ENCODE data around the gene AKR7A2.

AKR7A2 gene

GRCh38 chr1:19345391-19345790, 33.4 kb upstream of the AKR7A2 start:
- ChIA-PET POLR2A (no interaction called here), CTCF (interaction anchor here (1.0 to 13.5 kb wide), 8 partner anchors 7 to 316 kb away, joined by 3 to 178 read pairs (median 6); no protein-coding TSS in a partner anchor)
- no peak for TF ChIP-seq CTCF (IDR thresholded peaks at IDR 0.05; ENCODE audit: insufficient read depth, low read length, missing control alignments)
- no peak overlapping the region for H3K4me3 ChIP-seq (ENCODE audit: low read depth, low read length)
- no peak for DNase-seq (ENCODE audit: low read depth, low spot score)

GRCh38 chr1:19344831-19345230, 32.9 kb upstream of the AKR7A2 start:
- no peak for DNase-seq (ENCODE audit: low read depth, low spot score)
- ChIA-PET CTCF (interaction anchor here (0.7 to 13.5 kb wide), 17 partner anchors 8 to 316 kb away, joined by 3 to 178 read pairs (median 4); no protein-coding TSS in a partner anchor), POLR2A (no interaction called here)
- no peak for TF ChIP-seq CTCF (IDR thresholded peaks at IDR 0.05; ENCODE audit: insufficient read depth, low read length, missing control alignments)
- no peak overlapping the region for H3K4me3 ChIP-seq (ENCODE audit: low read depth, low read length)

- no peak overlapping the region for H3K4me3 ChIP-seq (ENCODE audit: low read depth, low read length)
- POLR2A ChIA-PET: no interaction called here
- CTCF ChIA-PET: interaction anchor here (0.7 to 13.5 kb wide), 19 partner anchors 8 to 360 kb away, joined by 3 to 178 read pairs (median 4); no protein-coding TSS in a partner anchor
- DNase-seq (ENCODE audit: low read depth, low spot score): no peak
- peak; percentile 92 for TF ChIP-seq CTCF (IDR thresholded peaks at IDR 0.05; ENCODE audit: insufficient read depth, low read length, missing control alignments)
These were observed 32.4 kb upstream of the AKR7A2 start for GRCh38 chr1:19344372-19344810.

- no peak for DNase-seq (ENCODE audit: low read depth, low spot score)
- ChIA-PET POLR2A (no interaction called here), CTCF (interaction anchor here (0.6 to 13.5 kb wide), 17 partner anchors 9 to 1538 kb away, joined by 3 to 178 read pairs (median 4); partner anchors contain the start of gene NBL1)
- TF ChIP-seq CTCF (IDR thresholded peaks at IDR 0.05; ENCODE audit: insufficient read depth, low read length, missing control alignments): no peak
- no peak overlapping the region for H3K4me3 ChIP-seq (ENCODE audit: low read depth, low read length)
These were observed 31.8 kb upstream of the AKR7A2 start for GRCh38 chr1:19343617-19344350.

- no peak for DNase-seq (ENCODE audit: low read depth, low spot score)
- H3K4me3 ChIP-seq (ENCODE audit: low read depth, low read length): no peak overlapping the region
- TF ChIP-seq CTCF (IDR thresholded peaks at IDR 0.05; ENCODE audit: insufficient read depth, low read length, missing control alignments): no peak
- ChIA-PET POLR2A (no interaction called here), CTCF (interaction anchor here (0.6 to 13.5 kb wide), 16 partner anchors 10 to 1539 kb away, joined by 3 to 178 read pairs (median 4); partner anchors contain the start of gene NBL1)
These were observed 31.1 kb upstream of the AKR7A2 start for GRCh38 chr1:19342894-19343616.
